Peyer's patch (tissue), 4 donors: ENCODE measurements around the gene HIPK4. TPM values are rescaled to one million over a fixed set of nuclear protein-coding genes. Genes with fewer than 3 reads are reported as not detected.

Experiments used
- DNase-seq, 3 donors: peaks; one replicate each; pipeline ENCODE4 v3.0.0-alpha.2; 2017 to 2019
- H3K27ac ChIP-seq, 4 donors: fragments of 200-600 bp; sonication (generic); one replicate each; pipeline ENCODE4 v1.5.1; 2016 to 2019
- H3K27me3 ChIP-seq, 2 donors: fragments of 200-600 bp; sonication (generic); one replicate each; pipeline ENCODE4 v1.5.1; 2019
- H3K36me3 ChIP-seq, 3 donors: fragments of 200-600 bp; sonication (generic); one replicate each; pipeline ENCODE4 v1.5.1; 2016 to 2019
- H3K4me1 ChIP-seq, 4 donors: fragments of 200-600 bp; sonication (generic); one replicate each; pipeline ENCODE4 v1.5.1; 2016 to 2019
- H3K4me3 ChIP-seq, 4 donors: fragments of 200-600 bp; sonication (generic); 1 replicate in 3 of 4; 2 replicates in 1 of 4; pipeline ENCODE4 v1.5.1; 2016 to 2019; ENCODE audit warnings: mild to moderate bottlenecking in 1 of 4
- H3K9me3 ChIP-seq, 4 donors: fragments of 200-600 bp; sonication (generic); one replicate each; pipeline ENCODE4 v1.5.1; 2016 to 2019; ENCODE audit warnings: mild to moderate bottlenecking in 1 of 4
- POLR2A ChIP-seq, 2 donors: fragments of 450-650 bp; IDR thresholded peaks; one replicate each; pipeline ENCODE4 v1.5.1; 2017; ENCODE audit warnings: antibody characterized with exemption in 2 of 2, mild to moderate bottlenecking in 2 of 2, moderate library complexity in 2 of 2
- total RNA-seq, 4 donors: library from RNA; depleted of rRNA; stranded (reverse); fragments of >200 nt; gene quantifications; one replicate each; pipeline ENCODE4 v1.1.0, GENCODE V29; 2016
- TF ChIP-seq, protein P1 (sequence below), 6 experiments: fragments of 450-650 bp in 4 of 6; fragments of 200-600 bp in 2 of 6; sonication (generic) in 1 of 6; IDR thresholded peaks; one replicate each; pipeline ENCODE4 v1.5.1; 2017 to 2019; ENCODE audit warnings: antibody characterized with exemption in 6 of 6, mild to moderate bottlenecking in 3 of 6, moderate library complexity in 1 of 6

HIPK4 gene
- total RNA-seq, 4 donors from 2014 or later, result not detected

DNA sequence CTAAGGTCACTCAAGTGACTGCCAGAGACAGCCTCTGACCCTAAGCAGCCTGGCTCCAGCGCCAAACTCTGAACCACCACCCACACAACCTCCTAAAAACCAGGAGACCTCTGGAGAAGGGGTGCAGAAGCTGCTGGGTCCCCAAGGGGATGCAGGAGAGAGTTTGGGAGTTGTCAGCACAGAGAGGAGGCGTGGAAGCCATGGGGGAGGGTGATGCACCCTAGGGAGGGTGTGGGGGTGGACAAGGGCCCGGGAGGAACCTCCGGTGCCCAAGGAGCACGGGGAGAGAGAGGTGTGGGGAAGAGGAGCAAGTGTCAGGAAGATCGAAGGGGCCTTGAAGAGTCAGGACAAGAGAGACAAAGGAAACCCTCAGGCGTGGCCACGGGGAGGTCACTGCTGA lies 2.1 kb upstream of the HIPK4 start:
- TF ChIP-seq, protein P1, sequence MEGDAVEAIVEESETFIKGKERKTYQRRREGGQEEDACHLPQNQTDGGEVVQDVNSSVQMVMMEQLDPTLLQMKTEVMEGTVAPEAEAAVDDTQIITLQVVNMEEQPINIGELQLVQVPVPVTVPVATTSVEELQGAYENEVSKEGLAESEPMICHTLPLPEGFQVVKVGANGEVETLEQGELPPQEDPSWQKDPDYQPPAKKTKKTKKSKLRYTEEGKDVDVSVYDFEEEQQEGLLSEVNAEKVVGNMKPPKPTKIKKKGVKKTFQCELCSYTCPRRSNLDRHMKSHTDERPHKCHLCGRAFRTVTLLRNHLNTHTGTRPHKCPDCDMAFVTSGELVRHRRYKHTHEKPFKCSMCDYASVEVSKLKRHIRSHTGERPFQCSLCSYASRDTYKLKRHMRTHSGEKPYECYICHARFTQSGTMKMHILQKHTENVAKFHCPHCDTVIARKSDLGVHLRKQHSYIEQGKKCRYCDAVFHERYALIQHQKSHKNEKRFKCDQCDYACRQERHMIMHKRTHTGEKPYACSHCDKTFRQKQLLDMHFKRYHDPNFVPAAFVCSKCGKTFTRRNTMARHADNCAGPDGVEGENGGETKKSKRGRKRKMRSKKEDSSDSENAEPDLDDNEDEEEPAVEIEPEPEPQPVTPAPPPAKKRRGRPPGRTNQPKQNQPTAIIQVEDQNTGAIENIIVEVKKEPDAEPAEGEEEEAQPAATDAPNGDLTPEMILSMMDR (IDR thresholded peaks at IDR 0.05), result no peak
- TF ChIP-seq POLR2A (IDR thresholded peaks at IDR 0.05), result no peak

GRCh38 chr19:40389404-40390083 lies 437 bp downstream of the HIPK4 start:
- H3K36me3 ChIP-seq, result no peaks in the 10 kb centered on the region
- no peaks in the 10 kb centered on the region for H3K4me1 ChIP-seq
- H3K9me3 ChIP-seq, result no peaks in the 10 kb centered on the region
- no peak overlapping the region for H3K4me3 ChIP-seq
- TF ChIP-seq, protein P1 (IDR thresholded peaks at IDR 0.05), result no peak
- TF ChIP-seq POLR2A (IDR thresholded peaks at IDR 0.05), result no peak
- no peak for DNase-seq
- no peak overlapping the region for H3K27ac ChIP-seq
- no peaks in the 10 kb centered on the region for H3K27me3 ChIP-seq

More for the DNA sequence above, 2.1 kb upstream of the HIPK4 start:
- Histone ChIP-seq H3K4me3 (no peak overlapping the region), H3K27me3 (no peaks in the 10 kb centered on the region), H3K36me3 (no peaks in the 10 kb centered on the region), H3K27ac (no peak overlapping the region), H3K9me3 (no peaks in the 10 kb centered on the region), H3K4me1 (no peaks in the 10 kb centered on the region)
- no peak for DNase-seq

- Histone ChIP-seq H3K27ac (no peak overlapping the region), H3K9me3 (no peaks in the 10 kb centered on the region), H3K36me3 (no peaks in the 10 kb centered on the region), H3K27me3 (no peaks in the 10 kb centered on the region), H3K4me3 (no peak overlapping the region), H3K4me1 (no peaks in the 10 kb centered on the region)
- DNase-seq, result no peak
- TF ChIP-seq, protein P1 (IDR thresholded peaks at IDR 0.05), result no peak
- no peak for TF ChIP-seq POLR2A (IDR thresholded peaks at IDR 0.05)
Observed at GRCh38 chr19:40388481-40388880, 1.5 kb downstream of the HIPK4 start.

- Histone ChIP-seq H3K9me3 (no peaks in the 10 kb centered on the region), H3K27me3 (no peaks in the 10 kb centered on the region), H3K4me1 (no peaks in the 10 kb centered on the region), H3K4me3 (no peak overlapping the region), H3K36me3 (no peaks in the 10 kb centered on the region), H3K27ac (no peak overlapping the region)
- no peak for TF ChIP-seq POLR2A (IDR thresholded peaks at IDR 0.05)
- TF ChIP-seq, protein P1 (IDR thresholded peaks at IDR 0.05), result no peak
- no peak for DNase-seq
Observed at GRCh38 chr19:40387155-40387554, 2.8 kb downstream of the HIPK4 start.

- Histone ChIP-seq H3K36me3 (peaks cover 0 to 8% (median 0%) of the 10 kb centered on the region in 3 donors), H3K4me3 (no peak overlapping the region), H3K9me3 (no peaks in the 10 kb centered on the region), H3K27ac (no peak overlapping the region), H3K27me3 (no peaks in the 10 kb centered on the region), H3K4me1 (no peaks in the 10 kb centered on the region)
- TF ChIP-seq, protein P1 (IDR thresholded peaks at IDR 0.05), result no peak
- no peak for TF ChIP-seq POLR2A (IDR thresholded peaks at IDR 0.05)
- DNase-seq, result no peak
Observed at GRCh38 chr19:40383668-40384248, 6.2 kb downstream of the HIPK4 start.
